Astrocyte of the spinal cord (primary cell): Measurements from ENCODE around the gene ICA1L.
A peak's percentile ranks its signal among the peaks of the same experiment; 100 is the strongest.

ENCODE experiments used
- DNase-seq: peaks from one replicate; pipeline ENCODE4 v3.0.0; 2011; ENCODE audit warnings: low read depth, low spot score
- H3K4me3 ChIP-seq: 2 replicates; pipeline ENCODE4 v1.5.1; 2011; ENCODE audit warnings: low read depth, mild to moderate bottlenecking, low read length, moderate library complexity
- in situ Hi-C: cut with HindIII; loops from 2 replicates; pipeline ENCODE4 v1.10.0; 2017; ENCODE audit warnings: low sequenced_read_pairs
- TF ChIP-seq, protein P1 (sequence below): IDR thresholded peaks from 2 replicates; pipeline ENCODE4 v1.5.1; 2012; ENCODE audit warnings: low read depth, mild to moderate bottlenecking, low read length, inconsistent platforms

ICA1L gene

GRCh38 chr2:202797944-202798343, 73.6 kb downstream of the ICA1L start:
- TF ChIP-seq, protein P1, sequence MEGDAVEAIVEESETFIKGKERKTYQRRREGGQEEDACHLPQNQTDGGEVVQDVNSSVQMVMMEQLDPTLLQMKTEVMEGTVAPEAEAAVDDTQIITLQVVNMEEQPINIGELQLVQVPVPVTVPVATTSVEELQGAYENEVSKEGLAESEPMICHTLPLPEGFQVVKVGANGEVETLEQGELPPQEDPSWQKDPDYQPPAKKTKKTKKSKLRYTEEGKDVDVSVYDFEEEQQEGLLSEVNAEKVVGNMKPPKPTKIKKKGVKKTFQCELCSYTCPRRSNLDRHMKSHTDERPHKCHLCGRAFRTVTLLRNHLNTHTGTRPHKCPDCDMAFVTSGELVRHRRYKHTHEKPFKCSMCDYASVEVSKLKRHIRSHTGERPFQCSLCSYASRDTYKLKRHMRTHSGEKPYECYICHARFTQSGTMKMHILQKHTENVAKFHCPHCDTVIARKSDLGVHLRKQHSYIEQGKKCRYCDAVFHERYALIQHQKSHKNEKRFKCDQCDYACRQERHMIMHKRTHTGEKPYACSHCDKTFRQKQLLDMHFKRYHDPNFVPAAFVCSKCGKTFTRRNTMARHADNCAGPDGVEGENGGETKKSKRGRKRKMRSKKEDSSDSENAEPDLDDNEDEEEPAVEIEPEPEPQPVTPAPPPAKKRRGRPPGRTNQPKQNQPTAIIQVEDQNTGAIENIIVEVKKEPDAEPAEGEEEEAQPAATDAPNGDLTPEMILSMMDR, result no peak
- no peak overlapping the region for H3K4me3 ChIP-seq
- in situ Hi-C loops, result no loop called here
- DNase-seq, result no peak

DNA sequence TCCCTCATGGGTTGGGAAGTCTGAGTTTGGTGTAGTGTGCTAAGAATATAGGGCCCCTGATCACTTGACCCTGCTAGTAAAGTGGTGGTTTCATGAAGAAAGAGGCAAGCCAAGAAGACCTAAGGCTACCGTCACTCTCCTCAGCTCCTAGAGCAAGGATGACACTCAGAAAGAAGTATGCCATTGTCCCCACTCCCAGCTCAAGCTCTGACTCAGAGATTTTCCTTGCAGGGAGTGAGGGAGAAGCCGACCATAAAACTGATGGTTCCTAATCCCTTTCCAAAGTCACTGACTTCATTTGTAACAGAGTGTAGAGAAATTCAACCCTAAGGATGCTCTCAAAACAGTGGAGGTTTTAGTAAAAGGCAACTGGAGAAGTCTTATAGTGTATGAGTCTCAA, 80.9 kb downstream of the ICA1L start:
- TF ChIP-seq, protein P1, result no peak
- no peak for DNase-seq
- in situ Hi-C loops, result no loop called here
- no peak overlapping the region for H3K4me3 ChIP-seq

- in situ Hi-C loops, result no loop called here
- no peak overlapping the region for H3K4me3 ChIP-seq
- TF ChIP-seq, protein P1, result no peak
- no peak for DNase-seq
These were observed 84.7 kb downstream of the ICA1L start for GRCh38 chr2:202786842-202787241.

- DNase-seq, result no peak
- TF ChIP-seq, protein P1, result no peak
- no peak overlapping the region for H3K4me3 ChIP-seq
- in situ Hi-C loops, result no loop called here
These were observed 88.5 kb downstream of the ICA1L start for GRCh38 chr2:202782940-202783558.

DNA sequence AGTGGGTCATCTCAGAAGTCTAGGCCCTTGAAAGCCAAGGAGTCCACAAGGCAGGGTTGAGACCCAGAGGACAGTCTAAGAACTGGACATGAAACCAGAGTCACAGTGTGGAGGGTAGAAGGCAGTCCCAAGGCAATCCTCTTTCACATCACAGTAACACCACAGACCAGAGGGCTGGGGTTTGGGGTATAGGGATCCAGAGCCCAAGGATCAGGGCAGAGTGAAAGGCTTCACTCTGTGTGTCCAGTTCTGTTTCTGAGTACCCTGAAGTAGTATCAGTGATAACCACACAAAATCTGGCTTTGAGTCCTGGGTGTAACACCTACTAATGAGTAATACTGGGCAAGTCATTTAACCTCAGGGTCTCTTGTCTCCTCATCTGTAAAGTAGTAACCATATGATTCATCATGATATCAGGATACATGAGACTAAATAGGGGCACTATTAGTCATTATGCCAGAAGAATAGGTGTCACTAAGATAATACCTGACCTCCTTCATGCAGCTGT, 91.0 kb downstream of the ICA1L start:
- DNase-seq, result peak; percentile 43

DNA sequence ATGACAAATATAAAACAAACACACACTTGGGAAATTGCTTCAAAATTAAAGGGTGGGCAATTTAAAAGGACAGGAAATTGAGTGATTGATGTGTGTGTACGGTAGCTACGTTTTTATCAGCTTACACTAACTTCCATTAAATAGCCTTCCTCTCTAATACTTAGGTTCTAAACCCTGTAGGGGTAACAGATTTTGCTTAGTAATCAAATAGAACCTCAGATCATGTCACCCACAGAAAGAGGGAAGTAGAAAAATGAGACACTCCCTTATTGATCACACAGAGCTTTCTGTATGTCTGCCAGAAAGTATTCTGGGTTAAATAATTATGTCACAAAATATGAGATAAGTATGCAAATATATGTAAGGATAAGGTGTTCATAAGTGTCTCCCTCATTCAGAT, 93.3 kb downstream of the ICA1L start:
- in situ Hi-C loops, result no loop called here
- TF ChIP-seq, protein P1, result no peak
- no peak for DNase-seq
- H3K4me3 ChIP-seq, result no peak overlapping the region

More for the DNA sequence above, 91.0 kb downstream of the ICA1L start:
- in situ Hi-C loops, result no loop called here
- H3K4me3 ChIP-seq, result no peak overlapping the region
- TF ChIP-seq, protein P1, result no peak
